Osteocyte (in vitro differentiated cells): Measurements from ENCODE around the gene NFATC4. TPM values are rescaled to one million over a fixed set of nuclear protein-coding genes. Genes with fewer than 3 reads are reported as not detected.

ENCODE experiments used
- DNase-seq: peaks from one replicate; pipeline ENCODE4 v3.0.0; 2021; ENCODE audit warnings: mixed read lengths; ENCODE audit not compliant: unreplicated experiment; ENCODE audit errors: extremely low spot score
- H3K27ac Mint-ChIP-seq: one replicate; pipeline ENCODE4 v1.8.0; 2021; ENCODE audit warnings: mild to moderate bottlenecking, mixed read lengths; ENCODE audit not compliant: unreplicated experiment
- H3K27me3 Mint-ChIP-seq: one replicate; pipeline ENCODE4 v1.8.0; 2021; ENCODE audit warnings: mixed read lengths; ENCODE audit not compliant: unreplicated experiment
- H3K36me3 Mint-ChIP-seq: one replicate; pipeline ENCODE4 v1.8.0; 2021; ENCODE audit warnings: mixed read lengths; ENCODE audit not compliant: unreplicated experiment
- H3K4me1 Mint-ChIP-seq: one replicate; pipeline ENCODE4 v1.8.0; 2021; ENCODE audit warnings: mixed read lengths; ENCODE audit not compliant: unreplicated experiment
- H3K4me3 Mint-ChIP-seq: one replicate; pipeline ENCODE4 v1.8.0; 2021; ENCODE audit warnings: mild to moderate bottlenecking, moderate library complexity, mixed read lengths; ENCODE audit not compliant: unreplicated experiment
- H3K9me3 Mint-ChIP-seq: one replicate; pipeline ENCODE4 v1.8.0; 2021; ENCODE audit warnings: mixed read lengths; ENCODE audit not compliant: unreplicated experiment
- total RNA-seq: library from RNA; stranded (reverse); gene quantifications from 2 replicates; pipeline ENCODE4 v1.2.1, GENCODE V29; 2021
- TF ChIP-seq, protein P1 (sequence below): fragments of 200-600 bp; sonication (generic); IDR thresholded peaks from 2 replicates; pipeline ENCODE4 v1.5.0; 2021; ENCODE audit warnings: antibody characterized with exemption, mild to moderate bottlenecking, moderate library complexity

The NFATC4 gene
- total RNA-seq, 1 donor from 2014 or later = 223 TPM

DNA sequence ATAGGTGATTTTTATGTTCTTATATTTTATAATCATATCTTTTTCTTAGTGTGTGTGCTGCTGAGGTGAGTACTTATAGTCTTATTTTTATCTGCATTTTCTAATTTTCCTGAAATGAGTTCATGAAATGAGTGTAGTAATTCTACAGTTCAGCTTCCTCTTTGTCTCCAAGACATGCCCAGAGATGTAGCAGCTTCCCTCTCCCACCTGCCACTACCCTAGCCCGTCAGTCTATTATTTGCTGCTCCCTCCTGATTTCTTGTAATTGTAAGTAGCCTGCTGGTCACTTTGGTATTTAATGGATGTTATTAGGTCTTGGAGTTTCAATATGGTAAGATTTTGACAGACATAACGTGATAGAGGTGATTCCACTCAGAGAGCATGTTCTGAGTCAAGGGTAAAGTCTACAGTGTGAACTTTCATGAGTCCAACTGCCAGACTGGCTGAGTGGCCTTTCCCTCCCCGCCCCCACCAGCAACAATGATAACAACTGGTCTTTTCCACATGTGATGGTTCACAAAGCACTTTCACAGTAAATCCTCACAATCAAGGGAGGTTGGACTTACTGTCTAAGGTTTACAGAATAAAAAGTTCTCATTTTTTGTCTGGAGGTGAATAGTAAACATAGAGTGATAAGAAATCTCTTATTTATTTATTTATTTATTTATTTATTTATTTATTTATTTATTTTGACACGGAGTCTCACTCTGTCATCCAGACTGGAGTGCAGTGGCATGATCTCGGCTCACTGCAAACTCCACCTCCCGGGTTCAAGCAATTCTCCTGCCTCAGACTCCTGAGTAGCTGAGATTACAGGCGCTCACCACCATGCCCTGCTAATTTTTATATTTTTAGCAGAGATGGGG, 24.0 kb upstream of the NFATC4 start:
- H3K9me3 Mint-ChIP-seq = no peaks in the 10 kb centered on the region
- H3K27me3 Mint-ChIP-seq = peaks cover 58% of the 10 kb centered on the region
- peaks cover 3% of the 10 kb centered on the region for H3K4me1 Mint-ChIP-seq
- TF ChIP-seq, protein P1, sequence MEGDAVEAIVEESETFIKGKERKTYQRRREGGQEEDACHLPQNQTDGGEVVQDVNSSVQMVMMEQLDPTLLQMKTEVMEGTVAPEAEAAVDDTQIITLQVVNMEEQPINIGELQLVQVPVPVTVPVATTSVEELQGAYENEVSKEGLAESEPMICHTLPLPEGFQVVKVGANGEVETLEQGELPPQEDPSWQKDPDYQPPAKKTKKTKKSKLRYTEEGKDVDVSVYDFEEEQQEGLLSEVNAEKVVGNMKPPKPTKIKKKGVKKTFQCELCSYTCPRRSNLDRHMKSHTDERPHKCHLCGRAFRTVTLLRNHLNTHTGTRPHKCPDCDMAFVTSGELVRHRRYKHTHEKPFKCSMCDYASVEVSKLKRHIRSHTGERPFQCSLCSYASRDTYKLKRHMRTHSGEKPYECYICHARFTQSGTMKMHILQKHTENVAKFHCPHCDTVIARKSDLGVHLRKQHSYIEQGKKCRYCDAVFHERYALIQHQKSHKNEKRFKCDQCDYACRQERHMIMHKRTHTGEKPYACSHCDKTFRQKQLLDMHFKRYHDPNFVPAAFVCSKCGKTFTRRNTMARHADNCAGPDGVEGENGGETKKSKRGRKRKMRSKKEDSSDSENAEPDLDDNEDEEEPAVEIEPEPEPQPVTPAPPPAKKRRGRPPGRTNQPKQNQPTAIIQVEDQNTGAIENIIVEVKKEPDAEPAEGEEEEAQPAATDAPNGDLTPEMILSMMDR = no peak
- no peak for DNase-seq
- H3K4me3 Mint-ChIP-seq = no peak overlapping the region
- no peak overlapping the region for H3K27ac Mint-ChIP-seq
- H3K36me3 Mint-ChIP-seq = no peaks in the 10 kb centered on the region

GRCh38 chr14:24347134-24347533, 20.9 kb upstream of the NFATC4 start:
- TF ChIP-seq, protein P1 = no peak
- Mint-ChIP-seq H3K9me3 (no peaks in the 10 kb centered on the region), H3K4me1 (peaks cover 9% of the 10 kb centered on the region), H3K27ac (no peak overlapping the region), H3K36me3 (no peaks in the 10 kb centered on the region), H3K27me3 (peaks cover 72% of the 10 kb centered on the region), H3K4me3 (no peak overlapping the region)
- no peak for DNase-seq

DNA sequence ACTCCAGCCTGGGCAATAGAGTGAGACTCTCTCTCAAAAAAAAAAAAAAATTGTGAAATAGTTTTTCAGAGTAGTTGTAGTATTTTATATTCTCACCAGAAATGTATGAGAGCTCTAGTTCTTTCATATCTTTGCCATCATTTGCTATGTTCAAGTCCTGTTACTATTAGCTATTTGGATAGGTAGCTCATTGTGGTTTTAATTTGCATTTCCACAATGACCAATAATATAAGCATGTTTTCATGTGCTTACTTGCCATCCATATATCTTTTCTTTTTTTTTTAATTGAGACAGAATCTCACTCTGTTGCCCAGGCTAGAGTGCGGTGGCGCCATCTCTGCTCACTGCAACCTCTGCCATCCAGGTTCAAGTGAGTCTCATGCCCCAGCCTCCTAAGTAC, 19.8 kb upstream of the NFATC4 start:
- Mint-ChIP-seq H3K36me3 (no peaks in the 10 kb centered on the region), H3K4me3 (no peak overlapping the region), H3K27me3 (peaks cover 75% of the 10 kb centered on the region), H3K27ac (no peak overlapping the region), H3K9me3 (no peaks in the 10 kb centered on the region), H3K4me1 (peaks cover 9% of the 10 kb centered on the region)
- TF ChIP-seq, protein P1 = no peak
- DNase-seq = no peak

GRCh38 chr14:24349742-24350141, 18.2 kb upstream of the NFATC4 start:
- Mint-ChIP-seq H3K4me3 (no peak overlapping the region), H3K9me3 (no peaks in the 10 kb centered on the region), H3K27ac (no peak overlapping the region), H3K4me1 (peaks cover 15% of the 10 kb centered on the region), H3K36me3 (no peaks in the 10 kb centered on the region), H3K27me3 (peaks cover 77% of the 10 kb centered on the region)
- TF ChIP-seq, protein P1 = no peak
- DNase-seq = no peak

DNA sequence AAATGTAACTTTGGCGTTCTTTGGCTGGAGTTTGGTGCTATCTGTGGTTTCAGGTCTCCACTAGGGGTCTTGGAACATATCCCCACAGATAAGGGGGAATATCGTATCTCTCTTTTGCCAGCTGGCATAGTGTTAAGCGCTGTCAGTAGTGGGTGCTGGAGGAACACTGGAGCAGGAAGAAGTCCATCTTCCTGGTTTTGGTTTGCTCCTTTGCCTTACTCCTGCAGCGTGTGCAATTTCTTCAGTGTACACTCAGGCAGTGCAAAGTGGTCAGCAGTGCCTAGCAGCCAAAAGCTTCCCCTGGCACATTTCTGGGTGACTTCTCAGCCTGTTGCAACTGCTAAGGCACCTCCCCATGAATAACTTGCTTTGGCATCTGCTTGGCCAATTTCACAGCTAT, 16.5 kb upstream of the NFATC4 start:
- Mint-ChIP-seq H3K4me3 (no peak overlapping the region), H3K9me3 (no peaks in the 10 kb centered on the region), H3K27me3 (peaks cover 66% of the 10 kb centered on the region), H3K4me1 (peaks cover 15% of the 10 kb centered on the region), H3K27ac (no peak overlapping the region), H3K36me3 (no peaks in the 10 kb centered on the region)
- TF ChIP-seq, protein P1 = no peak
- no peak for DNase-seq
